SK-MEL-5 (cell line): Measurements from ENCODE around the gene HMCES. TPM values are rescaled to one million over a fixed set of nuclear protein-coding genes. Genes with fewer than 3 reads are reported as not detected.

Experiments used
- DNase-seq: peaks from one replicate; pipeline ENCODE4 v3.0.0-alpha.2; 2016; ENCODE audit warnings: low read depth, low spot score
- in situ Hi-C: cut with HindIII; loops from 2 replicates; pipeline ENCODE4 v1.10.0; 2016; ENCODE audit warnings: low sequenced_read_pairs, high pct_unique_total_duplicates, low pct_unique_long_range_greater_than_20kb
- small RNA-seq, 2 experiments: library from RNA; depleted of rRNA; stranded (forward); fragments of <200 nt; gene quantifications; one replicate each; pipeline ENCODE3, GENCODE V24; 2014
- total RNA-seq: library from RNA; depleted of rRNA; stranded (reverse); fragments of >200 nt; shearing (Covaris generic); gene quantifications from 2 replicates; pipeline ENCODE4 v1.2.3, GENCODE V29; 2014; rRNA removed

The HMCES gene
- total RNA-seq, 1 experiment from 2014 or later = 20.5 TPM

GRCh38 chr3:129349791-129350190 lies 71.1 kb downstream of the HMCES start:
- in situ Hi-C loops = no loop called here
- no peak for DNase-seq

GRCh38 chr3:129352045-129352444 lies 73.4 kb downstream of the HMCES start:
- DNase-seq = no peak

GRCh38 chr3:129352650-129353588 lies 74.2 kb downstream of the HMCES start:
- in situ Hi-C loops = no loop called here
- no peak for DNase-seq

More at GRCh38 chr3:129352045-129352444, 73.4 kb downstream of the HMCES start:
- in situ Hi-C loops = no loop called here

- DNase-seq = no peak
- in situ Hi-C loops = no loop called here
Observed at GRCh38 chr3:129353589-129353941, 74.9 kb downstream of the HMCES start.

Small RNA genes within 50 kb of the gene (small RNA-seq; reads per million reads assigned to genes)
- gene MIR6826 = 0 to 0.05 reads per million in 2 experiments

Other genes starting within 250 kb of the HMCES start
- not detected in 2 replicates for gene GP9, start 218.1 kb upstream of the HMCES start, total RNA-seq
- 12.7 and 13.9 TPM in 2 replicates for gene RAB43, start 157.1 kb upstream of the HMCES start, total RNA-seq
- 34.9 and 36.3 TPM in 2 replicates for gene ISY1, start 117.8 kb upstream of the HMCES start, total RNA-seq
- gene CNBP, start 95.0 kb upstream of the HMCES start, total RNA-seq = 396 and 418 TPM in 2 replicates
- gene COPG1, start 29.3 kb upstream of the HMCES start, total RNA-seq = 205 and 216 TPM in 2 replicates
- 0.08 TPM in 1 of 2 replicates, not detected in the other for gene EFCAB12, start 149.8 kb downstream of the HMCES start, total RNA-seq
- 16.2 and 18.5 TPM in 2 replicates for gene MBD4, start 161.1 kb downstream of the HMCES start, total RNA-seq
- 6.4 and 8.6 TPM in 2 replicates for gene IFT122, start 161.4 kb downstream of the HMCES start, total RNA-seq
- not detected in 2 replicates for gene RHO, start 249.8 kb downstream of the HMCES start, total RNA-seq